Measurements from ENCODE around the gene BAIAP2L1.

- TF ChIP-seq CTCF (IDR thresholded peaks at IDR 0.05) (no peak), POLR2A (IDR thresholded peaks at IDR 0.05) (no peak), POLR2AphosphoS5 (IDR thresholded peaks at IDR 0.05) (no peak)
Observed at GRCh38 chr7:98329100-98329790, 71.6 kb downstream of the BAIAP2L1 start.
